SU-DHL-6 (cell line): ENCODE data around the gene NBEA.

ENCODE experiments used
- H2AFZ ChIP-seq: fragments of 200-600 bp; sonication (generic); 2 replicates; pipeline ENCODE4 v1.6.1; 2014; ENCODE audit warnings: low read depth, mild to moderate bottlenecking, moderate library complexity, mixed read lengths, antibody characterized with exemption, low read length; ENCODE audit not compliant: severe bottlenecking
- H3F3A ChIP-seq: fragments of 200-600 bp; shearing (Covaris generic); 2 replicates; pipeline ENCODE4 v1.6.0; 2016; ENCODE audit warnings: antibody characterized with exemption, mild to moderate bottlenecking; ENCODE audit not compliant: insufficient read depth
- H3K27ac ChIP-seq: fragments of 200-600 bp; sonication (generic); 2 replicates; pipeline ENCODE4 v1.5.1; 2016; ENCODE audit warnings: low read depth, mild to moderate bottlenecking, low read length, moderate library complexity, mixed read lengths
- H3K27me3 ChIP-seq: fragments of 200-600 bp; sonication (generic), shearing (Covaris generic); 2 replicates; pipeline ENCODE4 v1.6.0; 2014; ENCODE audit warnings: mild to moderate bottlenecking, low read length
- H3K36me3 ChIP-seq: fragments of 200-600 bp; sonication (generic); 2 replicates; pipeline ENCODE4 v1.6.1; 2014; ENCODE audit warnings: mild to moderate bottlenecking, low read length, mixed read lengths
- H3K4me2 ChIP-seq: fragments of 300-600, 200-600 bp; shearing (Covaris generic), sonication (generic); 2 replicates; pipeline ENCODE4 v1.6.0; 2014; ENCODE audit warnings: low read length, low read depth, mild to moderate bottlenecking; ENCODE audit not compliant: poor library complexity, severe bottlenecking
- H3K4me3 ChIP-seq: fragments of 200-600 bp; sonication (generic); 2 replicates; pipeline ENCODE4 v1.5.1; 2014; ENCODE audit warnings: antibody characterized with exemption, low read length, mild to moderate bottlenecking, mixed read lengths; ENCODE audit not compliant: insufficient read depth, poor library complexity, severe bottlenecking
- H3K79me2 ChIP-seq: fragments of 200-600 bp; sonication (generic); 2 replicates; pipeline ENCODE4 v1.6.1; 2014; ENCODE audit warnings: mild to moderate bottlenecking, low read length, moderate library complexity; ENCODE audit not compliant: insufficient read depth
- H3K9ac ChIP-seq: fragments of 200-600 bp; sonication (generic); 2 replicates; pipeline ENCODE4 v1.7.0; 2014; ENCODE audit warnings: mild to moderate bottlenecking, low read length
- H3K9me2 ChIP-seq: fragments of 200-600 bp; sonication (generic); replicated peaks from 2 replicates; pipeline ENCODE4 v1.6.1; 2014; ENCODE audit warnings: low read length; ENCODE audit not compliant: insufficient read depth
- H3K9me3 ChIP-seq: fragments of 200-600 bp; sonication (generic); 2 replicates; pipeline ENCODE4 v1.6.1; 2014; ENCODE audit warnings: low read length, mixed read lengths; ENCODE audit not compliant: insufficient read depth
- H4K20me1 ChIP-seq: fragments of 200-600 bp; sonication (generic); 2 replicates; pipeline ENCODE4 v1.6.1; 2014; ENCODE audit warnings: low read depth, mild to moderate bottlenecking, antibody characterized with exemption, low read length, moderate library complexity, mixed read lengths
- EZH2phosphoT487 ChIP-seq: fragments of 200-600 bp; sonication (generic), shearing (Covaris generic); conservative IDR thresholded peaks from 2 replicates; pipeline ENCODE4 v1.6.1; 2018; ENCODE audit warnings: mild to moderate bottlenecking, antibody characterized with exemption, low read length, moderate library complexity, mixed read lengths
- TF ChIP-seq, protein P1 (sequence below): fragments of 200-600 bp; sonication (generic); IDR thresholded peaks from one replicate; pipeline ENCODE4 v1.5.1; 2017; ENCODE audit warnings: antibody characterized with exemption, mild to moderate bottlenecking, low read length, moderate library complexity; ENCODE audit not compliant: insufficient read depth, poor library complexity, severe bottlenecking

Gene NBEA

DNA sequence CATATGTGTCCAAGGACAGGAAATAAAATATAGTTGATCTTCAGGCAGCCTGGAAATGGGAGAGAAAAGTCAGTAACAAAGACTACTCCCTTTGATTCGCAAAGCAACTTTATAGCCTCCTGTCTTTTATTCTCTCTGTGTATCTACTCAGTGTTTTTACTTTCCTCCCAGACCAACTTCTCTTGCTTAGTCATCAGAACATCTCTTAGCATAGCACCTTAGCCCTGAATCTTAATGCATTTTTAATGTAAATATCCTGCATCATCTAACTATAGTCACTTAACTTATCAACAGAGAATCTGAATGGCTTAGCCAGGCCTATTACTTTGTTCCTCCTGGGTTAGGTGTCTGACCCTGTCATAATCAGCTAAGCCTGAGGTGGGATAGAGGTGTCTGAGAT, 296.2 kb downstream of the NBEA start:
- H2AFZ ChIP-seq = no peak overlapping the region
- no peaks in the 10 kb centered on the region for H3K36me3 ChIP-seq
- H3K27me3 ChIP-seq = no peaks in the 10 kb centered on the region
- TF ChIP-seq EZH2phosphoT487 = no peak
- TF ChIP-seq, protein P1, sequence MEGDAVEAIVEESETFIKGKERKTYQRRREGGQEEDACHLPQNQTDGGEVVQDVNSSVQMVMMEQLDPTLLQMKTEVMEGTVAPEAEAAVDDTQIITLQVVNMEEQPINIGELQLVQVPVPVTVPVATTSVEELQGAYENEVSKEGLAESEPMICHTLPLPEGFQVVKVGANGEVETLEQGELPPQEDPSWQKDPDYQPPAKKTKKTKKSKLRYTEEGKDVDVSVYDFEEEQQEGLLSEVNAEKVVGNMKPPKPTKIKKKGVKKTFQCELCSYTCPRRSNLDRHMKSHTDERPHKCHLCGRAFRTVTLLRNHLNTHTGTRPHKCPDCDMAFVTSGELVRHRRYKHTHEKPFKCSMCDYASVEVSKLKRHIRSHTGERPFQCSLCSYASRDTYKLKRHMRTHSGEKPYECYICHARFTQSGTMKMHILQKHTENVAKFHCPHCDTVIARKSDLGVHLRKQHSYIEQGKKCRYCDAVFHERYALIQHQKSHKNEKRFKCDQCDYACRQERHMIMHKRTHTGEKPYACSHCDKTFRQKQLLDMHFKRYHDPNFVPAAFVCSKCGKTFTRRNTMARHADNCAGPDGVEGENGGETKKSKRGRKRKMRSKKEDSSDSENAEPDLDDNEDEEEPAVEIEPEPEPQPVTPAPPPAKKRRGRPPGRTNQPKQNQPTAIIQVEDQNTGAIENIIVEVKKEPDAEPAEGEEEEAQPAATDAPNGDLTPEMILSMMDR = no peak
- H3K9me3 ChIP-seq = no peaks in the 10 kb centered on the region
- H4K20me1 ChIP-seq = no peaks in the 10 kb centered on the region
- no peaks in the 10 kb centered on the region for H3K9me2 ChIP-seq
- H3K9ac ChIP-seq = no peak overlapping the region
- H3K79me2 ChIP-seq = no peaks in the 10 kb centered on the region
- no peak overlapping the region for H3K4me3 ChIP-seq
- no peaks in the 10 kb centered on the region for H3F3A ChIP-seq
- no peak overlapping the region for H3K27ac ChIP-seq
- H3K4me2 ChIP-seq = no peak overlapping the region

DNA sequence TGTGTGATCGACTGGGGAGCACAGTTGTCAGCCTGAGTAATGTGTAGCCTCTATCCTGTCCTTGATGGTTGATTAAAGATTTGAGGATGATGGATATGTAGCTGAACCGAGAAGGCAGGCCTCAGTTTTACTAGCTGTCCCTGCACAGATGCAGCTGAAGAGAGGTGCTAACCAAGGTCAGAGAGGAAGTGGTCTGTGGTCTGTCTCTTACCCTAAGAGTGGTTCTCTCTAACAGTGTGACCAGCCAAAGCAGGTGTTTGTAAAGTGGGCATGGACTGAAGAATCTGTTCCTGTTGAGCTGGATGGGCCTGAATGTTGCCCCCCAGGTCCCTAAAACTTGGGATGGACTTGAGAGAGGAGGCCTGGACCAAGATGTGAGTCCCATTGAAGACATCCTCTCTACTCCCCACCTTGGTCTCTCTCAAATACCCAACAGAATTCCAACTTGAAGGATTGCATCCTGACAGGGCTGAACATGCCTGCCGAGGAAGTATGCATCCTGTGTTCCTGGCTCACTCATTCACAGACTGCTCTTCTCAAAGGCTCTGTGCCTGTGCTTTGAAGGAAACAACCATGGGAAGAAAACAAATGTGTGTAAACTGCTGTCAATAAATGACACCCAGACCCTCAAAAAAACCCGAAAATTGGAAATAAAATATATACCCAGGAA, 310.6 kb downstream of the NBEA start:
- Histone ChIP-seq H3K36me3 (no peaks in the 10 kb centered on the region), H2AFZ (no peak overlapping the region), H3F3A (no peaks in the 10 kb centered on the region), H3K79me2 (no peaks in the 10 kb centered on the region), H3K9ac (no peak overlapping the region), H3K9me3 (no peaks in the 10 kb centered on the region), H3K27me3 (no peaks in the 10 kb centered on the region), H3K27ac (peak overlapping the region; percentile 48), H4K20me1 (no peaks in the 10 kb centered on the region), H3K9me2 (no peaks in the 10 kb centered on the region), H3K4me2 (peak overlapping the region; percentile 32), H3K4me3 (no peak overlapping the region)
- TF ChIP-seq, protein P1 = no peak
- TF ChIP-seq EZH2phosphoT487 = no peak

DNA sequence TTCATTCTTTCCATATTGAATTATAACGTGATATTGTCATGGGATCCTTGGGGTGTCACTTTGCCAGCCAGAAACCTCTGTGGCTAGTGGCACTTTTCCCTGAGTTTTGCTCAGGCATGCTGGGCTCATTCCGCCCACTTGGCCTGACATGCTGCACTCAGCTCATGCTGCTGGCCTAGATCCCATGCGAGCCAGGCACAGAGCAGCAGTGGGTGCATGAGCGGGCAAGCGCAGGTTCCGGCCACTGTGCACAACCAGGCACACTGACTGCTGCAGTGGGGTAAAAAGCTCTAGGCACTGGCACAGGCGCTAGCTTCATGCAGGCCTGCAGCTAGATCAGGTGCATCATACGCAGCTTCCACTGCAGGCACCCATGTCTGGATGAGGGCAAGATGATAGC, 313.2 kb downstream of the NBEA start:
- Histone ChIP-seq H3K27me3 (no peaks in the 10 kb centered on the region), H3K36me3 (no peaks in the 10 kb centered on the region), H3K79me2 (no peaks in the 10 kb centered on the region), H3K27ac (no peak overlapping the region), H3K9ac (no peak overlapping the region), H3K4me3 (no peak overlapping the region), H4K20me1 (no peaks in the 10 kb centered on the region), H3K4me2 (no peak overlapping the region), H2AFZ (no peak overlapping the region), H3K9me3 (no peaks in the 10 kb centered on the region), H3K9me2 (no peaks in the 10 kb centered on the region), H3F3A (no peaks in the 10 kb centered on the region)
- no peak for TF ChIP-seq EZH2phosphoT487
- TF ChIP-seq, protein P1 = no peak
